ENCODE data around the gene PEPD.

Gene PEPD

GRCh38 chr19:33441828-33442227 is 79.8 kb downstream of the PEPD start:
- Mint-ChIP-seq H3K4me3 (no peak overlapping the region), H3K9me3 (no peaks in the 10 kb centered on the region), H3K27me3 (no peaks in the 10 kb centered on the region), H3K4me1 (no peaks in the 10 kb centered on the region), H3K27ac (peak overlapping the region in 1 of 2 donors; percentile 54)
- ATAC-seq (no peak), DNase-seq (no peak)

GRCh38 chr19:33441277-33441699 is 80.3 kb downstream of the PEPD start:
- Mint-ChIP-seq H3K27ac (peak overlapping the region in 1 of 2 donors; percentile 42), H3K9me3 (no peaks in the 10 kb centered on the region), H3K4me1 (no peaks in the 10 kb centered on the region), H3K27me3 (no peaks in the 10 kb centered on the region), H3K4me3 (no peak overlapping the region)
- no peak for ATAC-seq
- DNase-seq: no peak

DNA sequence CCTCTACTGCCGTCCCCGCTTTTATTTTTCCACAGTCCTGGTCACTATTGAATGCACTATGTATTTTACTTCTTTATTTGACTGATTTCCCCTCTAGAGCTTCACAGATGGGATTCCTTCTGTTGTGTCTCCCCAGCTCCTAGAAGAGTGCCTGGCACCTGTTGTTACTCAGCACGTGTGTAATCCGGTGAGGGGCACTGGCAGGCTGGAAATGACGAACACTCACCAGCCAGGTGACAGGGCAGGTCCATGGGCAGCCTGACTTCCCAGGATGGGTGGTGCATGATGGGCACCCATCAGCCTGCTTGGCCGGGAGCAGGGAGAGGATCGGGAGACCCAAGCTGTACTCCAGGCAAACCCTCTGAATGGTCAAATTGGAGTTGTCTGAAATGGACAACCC is 80.9 kb downstream of the PEPD start:
- no peaks in the 10 kb centered on the region for H3K4me1 Mint-ChIP-seq
- ATAC-seq (no peak), DNase-seq (no peak)
- no peak overlapping the region for H3K4me3 Mint-ChIP-seq
- H3K9me3 Mint-ChIP-seq: no peaks in the 10 kb centered on the region
- H3K27ac Mint-ChIP-seq: peak overlapping the region; percentile 59 to 82
- H3K27me3 Mint-ChIP-seq: no peaks in the 10 kb centered on the region

DNA sequence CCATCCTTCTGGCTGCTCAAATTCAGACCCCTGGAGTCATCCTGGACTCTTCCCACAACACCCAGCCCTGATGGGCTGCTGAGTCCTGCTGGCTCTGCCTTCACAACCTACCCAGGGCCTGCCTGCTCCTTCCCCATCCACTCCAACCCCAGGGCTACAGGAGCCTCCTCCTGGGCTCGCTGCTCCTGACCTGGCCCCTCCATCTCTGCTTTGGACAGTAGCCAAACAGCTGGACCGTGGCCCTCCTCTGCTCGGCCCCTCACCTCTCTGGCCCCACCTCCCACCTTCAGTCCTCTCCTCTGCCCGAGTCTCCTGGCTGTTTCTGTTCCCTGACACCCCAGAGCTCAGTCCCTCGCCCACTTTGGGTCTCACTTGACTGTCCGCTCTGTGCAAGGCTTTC is 81.3 kb downstream of the PEPD start:
- no peaks in the 10 kb centered on the region for H3K4me1 Mint-ChIP-seq
- H3K27me3 Mint-ChIP-seq: no peaks in the 10 kb centered on the region
- ATAC-seq (no peak), DNase-seq (no peak)
- no peak overlapping the region for H3K4me3 Mint-ChIP-seq
- no peaks in the 10 kb centered on the region for H3K9me3 Mint-ChIP-seq
- H3K27ac Mint-ChIP-seq: peak overlapping the region; percentile 59 to 82

GRCh38 chr19:33438987-33439781 is 82.4 kb downstream of the PEPD start:
- Mint-ChIP-seq H3K27me3 (no peaks in the 10 kb centered on the region), H3K27ac (no peak overlapping the region), H3K4me1 (no peaks in the 10 kb centered on the region), H3K4me3 (no peak overlapping the region), H3K9me3 (no peaks in the 10 kb centered on the region)
- DNase-seq (no peak), ATAC-seq (no peak)

GRCh38 chr19:33437821-33438671 is 83.5 kb downstream of the PEPD start:
- Mint-ChIP-seq H3K27ac (no peak overlapping the region), H3K27me3 (no peaks in the 10 kb centered on the region), H3K4me1 (no peaks in the 10 kb centered on the region), H3K9me3 (no peaks in the 10 kb centered on the region), H3K4me3 (no peak overlapping the region)
- ATAC-seq (no peak), DNase-seq (no peak)

- Mint-ChIP-seq H3K9me3 (no peaks in the 10 kb centered on the region), H3K4me3 (no peak overlapping the region), H3K27ac (no peak overlapping the region), H3K27me3 (no peaks in the 10 kb centered on the region), H3K4me1 (no peaks in the 10 kb centered on the region)
- no peak for DNase-seq
- ATAC-seq: no peak
These were observed 84.2 kb downstream of the PEPD start for GRCh38 chr19:33437393-33437820.

- no peak overlapping the region for H3K4me3 Mint-ChIP-seq
- H3K4me1 Mint-ChIP-seq: no peaks in the 10 kb centered on the region
- DNase-seq (no peak), ATAC-seq (no peak)
- no peaks in the 10 kb centered on the region for H3K9me3 Mint-ChIP-seq
- peak overlapping the region in 1 of 2 donors; percentile 59 for H3K27ac Mint-ChIP-seq
- H3K27me3 Mint-ChIP-seq: no peaks in the 10 kb centered on the region
These were observed 84.9 kb downstream of the PEPD start for GRCh38 chr19:33436360-33437345.

DNA sequence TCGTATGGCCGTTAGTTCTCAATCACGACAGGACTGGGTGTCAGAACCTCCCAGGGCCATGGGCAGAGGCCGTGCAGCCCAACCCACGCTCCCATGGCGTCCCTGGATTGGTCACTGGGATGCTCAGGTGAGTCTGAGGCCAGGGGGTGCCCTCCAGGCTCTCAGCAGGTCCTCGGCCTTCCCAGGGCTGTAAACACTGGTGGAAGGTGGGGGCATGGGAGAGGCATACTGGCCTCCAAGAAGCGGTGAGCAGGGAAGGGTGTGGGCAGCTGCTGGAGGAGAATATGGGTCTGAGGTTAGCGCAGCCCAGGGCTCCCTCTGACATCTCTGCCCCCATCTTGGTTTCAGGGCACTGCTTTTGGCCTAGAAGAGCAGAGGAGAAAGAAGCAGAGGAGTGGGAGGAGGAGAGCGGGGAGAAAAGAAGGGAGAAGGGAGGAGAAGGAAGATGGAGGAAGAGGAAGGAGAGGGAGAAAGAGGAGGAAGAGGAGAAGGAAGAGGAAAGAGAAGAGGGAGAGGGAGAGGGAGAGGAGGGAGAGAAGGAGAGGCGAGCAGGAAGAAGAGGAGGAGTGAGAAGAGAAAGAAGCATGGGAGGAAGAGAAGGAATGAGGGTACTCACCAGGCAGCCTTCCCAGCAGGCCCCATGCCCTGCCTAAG is 85.8 kb downstream of the PEPD start:
- Mint-ChIP-seq H3K27me3 (no peaks in the 10 kb centered on the region), H3K4me1 (peaks cover 2% of the 10 kb centered on the region), H3K27ac (peak overlapping the region in 1 of 2 donors; percentile 59), H3K9me3 (no peaks in the 10 kb centered on the region), H3K4me3 (no peak overlapping the region)
- no peak for ATAC-seq
- DNase-seq: no peak

- Mint-ChIP-seq H3K4me3 (no peak overlapping the region), H3K27me3 (no peaks in the 10 kb centered on the region), H3K27ac (peak overlapping the region in 1 of 2 donors; percentile 59), H3K9me3 (no peaks in the 10 kb centered on the region), H3K4me1 (peaks cover 7% of the 10 kb centered on the region)
- DNase-seq: no peak
- no peak for ATAC-seq
These were observed 86.5 kb downstream of the PEPD start for GRCh38 chr19:33434886-33435705.

GRCh38 chr19:33434069-33434885 is 87.3 kb downstream of the PEPD start:
- no peak for ATAC-seq
- DNase-seq: no peak
- Mint-ChIP-seq H3K9me3 (no peaks in the 10 kb centered on the region), H3K27me3 (no peaks in the 10 kb centered on the region), H3K27ac (no peak overlapping the region), H3K4me1 (peaks cover 7% of the 10 kb centered on the region), H3K4me3 (no peak overlapping the region)

DNA sequence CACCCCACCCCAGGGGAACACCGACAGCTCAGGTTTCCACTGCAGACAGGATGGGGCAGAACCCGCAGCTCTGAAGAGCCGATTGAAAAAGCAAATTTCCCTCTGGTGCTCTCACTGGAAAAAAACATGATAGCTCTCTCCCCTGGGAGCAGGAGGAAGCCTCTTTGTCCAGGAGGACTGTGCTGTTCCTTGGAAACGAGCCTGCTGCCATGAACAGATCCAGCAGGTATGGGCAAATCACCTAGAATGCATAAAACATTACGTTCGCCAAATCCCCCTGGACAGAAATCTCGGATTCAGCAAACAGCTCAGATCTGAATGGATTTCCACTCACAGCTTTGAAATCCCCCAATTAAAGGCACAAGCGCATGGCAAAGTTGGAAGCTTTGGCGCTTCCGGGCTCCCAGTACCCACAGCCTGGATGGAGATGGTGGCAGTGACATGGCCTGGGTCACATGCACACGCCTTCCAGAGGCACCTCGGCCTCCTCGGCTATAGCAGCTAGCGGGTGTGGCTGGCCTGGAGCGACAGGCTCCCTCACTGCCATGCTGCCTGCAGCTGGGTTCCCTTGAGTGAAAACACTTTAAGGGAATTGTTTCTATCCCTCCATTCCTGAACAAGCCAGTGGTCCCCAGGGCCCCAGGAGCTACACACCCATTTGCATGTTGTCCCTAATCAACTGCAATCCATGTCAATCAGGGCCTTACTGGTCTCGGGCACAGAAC is 89.0 kb downstream of the PEPD start:
- no peak for ATAC-seq
- no peak overlapping the region for H3K4me3 Mint-ChIP-seq
- H3K4me1 Mint-ChIP-seq: peaks cover 7% of the 10 kb centered on the region
- no peaks in the 10 kb centered on the region for H3K27me3 Mint-ChIP-seq
- no peak overlapping the region for H3K27ac Mint-ChIP-seq
- DNase-seq: no peak
- H3K9me3 Mint-ChIP-seq: no peaks in the 10 kb centered on the region

DNA sequence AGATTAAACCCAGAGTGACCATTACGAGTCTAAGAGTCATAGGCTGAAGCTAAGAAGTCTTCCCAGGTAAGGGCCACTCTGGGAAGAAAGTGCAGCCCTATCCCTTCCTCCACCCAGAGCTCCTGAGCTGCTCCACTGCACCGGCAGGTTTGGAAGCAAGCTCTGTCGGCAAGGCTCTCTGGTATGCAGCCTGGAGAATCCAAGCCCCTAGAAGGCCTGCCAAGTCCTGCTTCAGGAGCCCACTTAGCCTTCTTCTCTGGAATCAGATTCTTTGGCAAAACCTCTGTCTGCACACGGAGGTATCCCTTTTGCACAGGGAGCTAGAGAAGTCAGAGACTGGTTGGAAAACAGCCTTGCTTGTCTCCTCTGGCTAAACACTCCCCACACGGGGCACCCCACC is 89.6 kb downstream of the PEPD start:
- ATAC-seq (no peak), DNase-seq (no peak)
- Mint-ChIP-seq H3K4me1 (peaks cover 7% of the 10 kb centered on the region), H3K27ac (no peak overlapping the region), H3K9me3 (no peaks in the 10 kb centered on the region), H3K27me3 (no peaks in the 10 kb centered on the region), H3K4me3 (no peak overlapping the region)

Measured in stimulated activated naive CD8-positive, alpha-beta T cell treated with anti-CD3 and anti-CD28 coated beads, Interleukin-15, amount 100 ng/mL, for 72 hours (primary cell).